GM18867 (cell line): ENCODE results near the gene SYNPR.

Source experiments
- ATAC-seq: cut with Tn5 transposase; IDR thresholded peaks from one replicate; pipeline ENCODE4 v1.9.1; 2021; ENCODE audit warnings: mild to moderate bottlenecking, moderate library complexity; ENCODE audit not compliant: unreplicated experiment

SYNPR gene

DNA sequence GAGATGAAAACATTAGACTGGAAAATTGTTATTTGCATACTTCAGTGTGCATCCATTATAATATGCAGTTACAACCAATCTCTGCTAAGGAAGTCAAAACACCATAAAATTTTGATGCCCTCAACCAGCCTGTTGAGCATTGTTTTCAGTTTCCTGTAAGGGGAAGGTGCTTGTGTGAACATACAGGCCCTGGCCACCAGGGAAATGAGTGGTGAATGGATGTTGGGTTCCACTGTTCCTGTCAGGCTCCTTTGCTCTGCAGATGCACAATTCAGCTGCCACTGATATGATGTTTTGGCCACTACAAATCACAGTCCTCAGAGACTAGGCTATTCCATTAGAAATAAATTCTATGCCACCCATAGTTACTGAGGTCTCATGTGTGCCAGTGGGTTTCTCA, 184.6 kb downstream of the SYNPR start:
- ATAC-seq: no peak

DNA sequence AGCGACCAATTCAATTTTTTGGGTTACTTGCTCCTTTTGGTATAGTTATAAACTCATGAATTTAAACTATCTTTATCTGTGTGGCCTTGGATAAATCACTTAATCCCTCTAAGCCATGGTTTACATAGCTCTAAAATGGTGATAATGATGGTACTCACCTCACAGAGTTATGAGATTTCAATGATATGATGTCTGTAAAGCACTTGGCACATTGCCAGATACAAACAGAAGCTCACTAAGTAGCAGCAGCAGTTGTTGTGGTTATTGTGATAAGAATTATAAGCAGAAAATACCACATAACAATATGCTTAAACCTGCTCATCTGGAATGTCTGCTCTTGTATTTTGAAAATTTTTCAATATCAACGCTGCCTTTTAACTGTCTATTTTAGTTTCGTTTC, 189.3 kb downstream of the SYNPR start:
- no peak for ATAC-seq

DNA sequence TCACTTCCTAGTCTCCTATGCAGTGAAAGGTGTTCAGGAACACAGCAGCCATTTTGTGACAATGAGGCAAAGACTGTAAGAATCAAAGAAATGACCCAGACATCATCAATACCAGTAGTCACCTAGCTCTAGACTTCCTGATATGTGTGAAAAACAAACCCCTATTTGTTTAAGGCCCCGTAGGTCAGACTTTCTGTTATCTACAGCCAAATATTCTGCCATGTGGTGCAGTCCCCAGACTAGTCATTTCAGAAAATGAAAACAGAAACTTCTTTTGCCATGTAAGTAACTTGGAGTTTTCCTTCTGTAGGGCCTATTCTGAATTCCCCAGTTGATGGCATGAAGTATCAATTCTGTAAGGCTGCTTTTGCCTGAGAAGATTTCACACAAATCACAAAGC, 192.6 kb downstream of the SYNPR start:
- ATAC-seq: no peak

DNA sequence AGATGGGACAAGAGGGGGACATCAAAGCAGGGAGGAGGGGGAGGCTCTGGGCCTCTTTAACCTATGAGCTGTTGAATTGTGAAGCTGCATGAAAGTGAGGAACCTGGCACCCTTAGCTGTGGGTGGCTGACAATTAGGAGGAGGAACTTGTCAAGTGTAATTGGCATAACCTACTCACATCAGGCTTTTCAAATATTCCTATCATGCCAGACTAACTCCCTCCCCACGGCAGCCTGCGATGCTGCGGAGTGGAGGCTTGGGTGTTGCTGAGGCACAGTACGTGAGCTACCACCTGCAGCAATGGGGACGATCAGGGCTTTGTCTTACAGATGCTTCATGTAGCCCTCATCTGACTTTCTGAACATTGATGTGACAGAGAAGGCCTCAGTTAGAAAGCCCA, 193.7 kb downstream of the SYNPR start:
- no peak for ATAC-seq

DNA sequence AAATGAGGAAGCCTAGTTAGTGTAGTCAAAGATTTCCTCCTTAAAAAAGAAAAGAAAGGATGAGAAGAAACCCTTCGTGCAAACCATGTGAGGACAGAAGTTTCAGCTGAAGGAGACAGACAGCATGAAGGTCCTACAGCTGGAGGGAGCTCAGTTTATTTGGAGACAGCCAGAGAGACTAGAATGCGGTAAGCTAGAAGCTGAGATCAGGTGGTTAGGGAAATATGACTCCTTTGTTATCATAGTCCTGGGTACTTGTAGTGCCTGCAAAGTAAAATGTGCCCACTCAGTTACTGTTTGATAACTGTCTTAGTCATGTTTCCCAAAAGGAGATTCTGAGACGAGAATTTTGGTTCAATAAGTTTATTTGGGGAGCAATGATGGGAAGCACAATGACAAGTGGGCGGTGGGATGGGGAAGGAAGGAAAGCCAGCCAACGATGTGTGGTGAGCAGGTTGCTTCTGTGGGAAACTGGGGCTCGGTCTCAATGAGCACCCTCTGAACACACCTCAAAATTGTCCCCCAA, 195.6 kb downstream of the SYNPR start:
- no peak for ATAC-seq

DNA sequence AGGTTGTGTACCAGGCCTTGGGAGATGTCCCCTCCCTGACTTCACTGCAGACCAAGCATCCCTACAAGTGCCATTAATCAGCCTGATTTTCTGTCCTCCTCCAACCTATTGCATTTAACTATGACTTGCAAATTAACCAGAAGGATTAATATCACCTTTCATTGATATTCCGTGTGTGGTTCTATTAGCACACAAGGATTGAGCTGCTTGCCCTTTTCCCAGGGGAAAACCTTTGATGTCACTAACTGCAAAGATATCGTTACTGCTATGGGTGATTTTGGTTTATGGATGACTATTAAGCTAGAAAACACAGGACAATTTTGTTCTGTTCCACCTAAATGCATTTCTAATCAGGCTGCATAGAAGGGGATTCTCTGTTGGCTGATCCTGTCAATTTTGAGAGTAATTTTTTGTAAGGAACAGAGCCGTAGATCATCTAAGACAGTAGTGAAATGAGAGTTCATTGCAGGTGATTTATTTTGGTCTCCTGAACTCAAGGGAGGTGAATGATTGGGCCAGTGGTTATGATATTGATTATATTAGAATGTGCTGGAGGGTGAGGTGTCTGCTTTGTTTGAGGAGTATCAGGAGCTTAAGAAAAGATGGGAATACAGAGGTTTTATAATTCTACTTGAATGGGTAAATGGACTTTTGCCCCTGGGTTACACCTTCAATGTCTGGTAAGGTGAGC, 196.9 kb downstream of the SYNPR start:
- ATAC-seq: no peak

DNA sequence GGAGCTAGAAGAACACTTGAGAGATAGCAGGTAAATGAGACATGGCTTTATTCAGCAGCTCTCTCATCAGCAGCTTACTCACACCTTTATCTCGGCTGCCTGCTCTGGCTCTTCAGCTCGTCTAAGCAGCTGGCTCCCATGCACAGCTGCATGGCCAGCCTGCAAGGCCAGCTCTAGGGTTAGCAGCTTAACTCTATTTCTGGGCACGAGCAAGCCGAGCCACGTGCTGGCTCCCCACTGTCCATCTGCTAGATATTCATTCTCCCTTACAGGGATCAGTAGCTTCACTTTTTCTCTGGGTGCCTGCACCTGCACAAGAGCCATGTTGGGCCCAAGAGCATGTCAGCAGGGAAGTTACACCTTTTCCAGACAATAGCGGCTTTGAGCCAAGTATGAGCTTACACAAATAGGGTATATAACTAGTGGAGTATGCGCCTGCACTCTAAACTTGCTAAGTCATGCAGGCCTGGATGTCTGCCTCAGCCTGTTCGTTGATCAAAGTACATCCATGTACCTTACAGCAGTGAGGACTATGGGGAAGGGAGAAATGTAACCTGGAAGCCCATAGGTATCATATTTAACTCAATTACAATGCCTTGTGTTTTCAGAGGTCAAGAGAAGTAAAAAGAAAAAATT, 199.5 kb downstream of the SYNPR start:
- no peak for ATAC-seq

DNA sequence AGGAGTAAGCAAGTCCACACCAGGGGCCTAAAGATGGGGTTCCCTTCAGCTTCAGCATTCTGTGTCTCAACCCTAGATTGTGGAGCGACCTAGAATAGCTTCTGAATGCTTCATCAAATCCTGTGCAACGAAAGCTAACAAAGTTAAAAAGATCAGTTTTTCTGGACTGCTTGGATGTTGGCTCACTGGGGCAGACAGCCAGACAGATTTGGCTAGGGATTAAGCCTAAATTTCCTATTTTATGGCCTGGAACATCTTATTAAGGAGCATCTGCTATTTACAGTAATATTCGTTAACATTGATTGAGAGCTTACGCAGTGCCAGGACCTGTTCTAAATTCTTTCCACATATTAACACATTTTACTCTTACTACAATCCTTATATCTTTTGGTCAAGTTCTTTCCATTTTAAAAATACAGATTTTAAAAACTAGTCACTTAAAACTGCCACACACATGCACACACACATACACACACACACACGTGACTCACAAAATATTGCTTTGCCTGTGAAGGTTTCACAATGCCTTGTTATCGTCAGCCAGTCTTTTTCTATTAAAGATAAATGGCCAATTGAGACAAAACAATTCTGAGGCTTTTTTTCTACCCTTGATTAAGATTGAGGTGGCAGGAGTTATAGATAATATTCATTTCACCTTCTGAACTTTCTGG, 201.0 kb downstream of the SYNPR start:
- no peak for ATAC-seq

DNA sequence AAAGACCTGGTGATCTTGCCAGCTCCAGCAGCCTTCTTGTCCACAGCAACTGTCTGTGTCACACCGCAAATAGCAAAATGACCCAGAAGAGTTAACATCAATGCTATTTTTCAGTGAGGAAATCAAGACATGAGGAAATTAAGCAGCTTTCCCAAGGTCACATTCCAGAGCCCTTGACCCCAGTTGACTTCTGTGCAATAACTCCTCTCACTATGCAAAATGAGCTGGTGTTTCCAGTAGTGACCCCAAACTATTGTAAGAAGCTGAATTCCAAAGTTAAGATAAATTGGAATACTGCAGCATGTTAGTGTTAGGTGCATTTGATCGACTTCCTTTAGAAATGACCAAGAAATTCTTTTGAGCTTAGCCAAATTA, 201.5 kb downstream of the SYNPR start:
- ATAC-seq: no peak

DNA sequence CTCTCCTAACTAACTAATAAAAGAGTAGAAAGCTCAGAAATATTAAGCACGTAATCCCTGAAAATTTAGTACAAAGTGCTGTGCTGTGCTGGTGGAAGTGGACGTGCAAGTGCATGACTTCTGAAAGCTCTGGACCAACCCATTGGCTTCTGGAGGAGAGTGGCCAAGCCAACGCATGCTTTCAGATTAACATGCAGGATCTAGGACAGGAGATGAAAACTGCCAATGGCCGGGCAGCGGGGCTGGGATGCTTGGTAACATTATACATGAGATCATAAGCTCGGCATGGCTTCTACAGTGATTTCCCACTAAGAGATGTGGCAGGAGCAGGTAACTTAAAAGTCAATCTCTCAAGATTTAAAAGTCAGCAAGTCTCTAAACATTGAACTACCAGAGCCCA, 203.5 kb downstream of the SYNPR start:
- ATAC-seq: no peak

DNA sequence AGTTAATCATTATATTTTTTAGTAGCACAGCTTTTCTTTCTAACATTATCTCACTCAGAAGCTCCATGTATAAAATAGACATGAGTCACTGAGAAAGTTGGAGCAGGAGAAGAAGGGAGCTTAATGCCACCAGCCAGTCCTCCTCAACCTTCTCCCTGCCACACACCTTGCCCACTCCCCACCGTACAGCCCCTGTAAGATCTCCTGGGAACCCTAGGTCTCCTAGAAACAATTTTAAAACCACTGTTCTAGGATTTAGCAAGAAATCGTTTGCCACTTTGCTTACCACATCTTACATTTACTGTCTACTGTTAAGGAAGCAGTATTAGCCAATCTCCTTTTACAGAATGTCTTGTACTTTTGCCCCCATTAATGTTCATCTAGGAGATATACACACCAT, 204.2 kb downstream of the SYNPR start:
- ATAC-seq: no peak

DNA sequence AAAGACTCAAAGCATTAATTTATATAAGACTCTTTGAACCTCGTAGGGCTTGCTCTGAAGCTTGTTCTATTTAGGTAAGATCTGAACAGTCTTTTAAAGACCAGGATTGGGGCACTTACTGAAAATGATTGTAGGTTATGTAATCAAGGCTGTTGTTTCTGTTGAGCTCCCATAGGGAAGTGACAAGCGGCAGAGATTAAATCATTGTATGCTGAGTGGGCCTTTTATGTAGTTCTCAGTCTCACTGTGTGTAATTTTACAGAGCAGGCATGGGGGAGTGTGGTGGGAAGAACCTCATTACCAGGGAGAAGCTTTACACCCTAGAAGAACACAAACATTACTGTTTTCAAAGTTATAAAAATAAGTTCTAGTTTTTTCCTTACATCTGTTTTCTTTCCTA, 214.4 kb downstream of the SYNPR start:
- no peak for ATAC-seq

DNA sequence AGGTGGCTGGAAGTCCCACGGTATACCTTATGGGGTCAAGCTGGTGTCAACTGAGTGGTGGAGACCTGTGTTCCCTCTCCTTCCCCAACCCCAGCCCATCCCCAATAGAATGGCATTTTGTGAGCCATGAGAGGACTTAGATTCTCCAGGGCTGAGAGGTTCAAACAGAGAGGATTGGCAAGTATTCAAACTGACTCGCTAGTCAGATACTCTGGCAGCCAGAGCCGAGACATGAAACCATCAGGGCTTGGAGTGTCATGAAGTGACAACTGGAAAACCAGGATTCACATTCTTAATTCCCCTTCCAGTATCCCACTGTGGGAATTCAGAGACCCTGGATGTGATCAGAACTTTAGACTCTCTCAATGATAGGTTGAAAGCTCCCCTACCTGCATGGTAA, 215.0 kb downstream of the SYNPR start:
- ATAC-seq: no peak

DNA sequence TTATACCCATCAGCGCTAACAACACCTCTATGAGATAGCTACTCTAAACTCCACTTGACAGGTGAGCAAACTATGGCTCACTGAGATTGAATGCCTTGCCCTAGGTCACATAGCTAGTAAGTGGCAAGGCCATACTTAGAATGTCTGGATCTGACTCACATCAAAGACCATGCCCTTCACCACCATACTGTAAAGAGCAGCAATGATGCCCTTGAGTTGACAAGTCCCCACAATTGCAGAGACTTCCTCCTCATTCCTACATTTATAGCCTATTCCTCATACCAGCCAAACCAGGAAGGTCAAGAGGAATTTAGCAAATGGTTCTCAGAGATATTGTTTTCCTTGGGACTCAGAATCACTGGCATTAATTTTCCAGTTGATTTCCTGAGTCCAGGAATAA, 216.5 kb downstream of the SYNPR start:
- ATAC-seq: no peak

DNA sequence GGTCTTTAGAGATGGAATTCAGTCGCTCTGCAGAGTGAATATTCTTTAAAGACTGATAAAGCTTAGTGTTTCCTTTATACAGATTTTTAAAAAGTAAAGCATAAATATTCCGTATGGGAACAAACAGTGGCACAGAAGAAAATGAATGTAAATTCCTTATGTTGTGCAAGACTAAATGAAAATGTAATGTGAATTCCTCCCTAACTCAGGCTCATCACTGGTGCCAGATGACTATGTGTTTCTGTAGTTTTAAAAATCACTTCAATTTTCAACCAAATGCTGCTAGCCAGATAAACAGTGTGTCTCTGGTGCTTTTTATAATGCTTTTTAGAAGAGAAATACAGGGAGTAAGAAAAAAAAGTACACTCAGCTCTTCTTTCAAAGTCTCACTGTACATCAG, 219.5 kb downstream of the SYNPR start:
- ATAC-seq: no peak

DNA sequence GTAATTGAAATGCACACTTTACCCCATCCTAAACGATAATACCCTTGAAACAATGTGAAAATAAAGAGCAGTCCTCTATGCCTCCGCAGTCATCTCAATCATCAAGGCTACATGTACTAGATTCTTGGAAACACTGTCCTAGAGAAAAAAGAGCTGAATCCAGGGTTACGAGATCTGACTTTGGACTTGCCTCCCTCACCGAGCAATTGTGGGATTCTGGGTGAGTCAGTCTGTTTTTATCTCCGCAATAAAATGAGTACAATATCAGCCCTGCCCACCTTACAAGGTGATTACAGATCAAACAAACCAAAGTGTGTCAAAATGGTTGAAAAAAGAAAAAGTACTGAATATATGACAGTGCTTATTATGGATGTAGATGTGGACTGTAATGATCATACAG, 222.1 kb downstream of the SYNPR start:
- ATAC-seq: no peak

DNA sequence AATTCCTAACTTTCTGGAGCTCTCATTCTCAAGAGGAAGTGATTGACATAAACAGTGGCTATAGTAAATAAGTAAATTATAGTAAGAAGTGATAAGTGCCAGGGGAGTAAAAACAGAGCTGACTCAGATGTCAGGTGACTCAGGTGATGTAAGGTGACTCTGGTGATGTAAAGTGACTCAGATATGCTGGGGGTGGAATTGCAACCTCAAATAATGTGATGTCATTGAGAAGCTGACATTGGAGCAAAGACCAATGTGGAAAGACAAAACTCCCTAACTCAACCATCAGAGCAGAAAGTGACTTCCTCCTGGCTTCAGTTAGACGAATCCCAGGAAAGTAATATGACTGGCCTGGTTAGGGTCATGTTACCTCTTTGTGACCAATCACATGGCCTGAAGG, 230.2 kb downstream of the SYNPR start:
- no peak for ATAC-seq

DNA sequence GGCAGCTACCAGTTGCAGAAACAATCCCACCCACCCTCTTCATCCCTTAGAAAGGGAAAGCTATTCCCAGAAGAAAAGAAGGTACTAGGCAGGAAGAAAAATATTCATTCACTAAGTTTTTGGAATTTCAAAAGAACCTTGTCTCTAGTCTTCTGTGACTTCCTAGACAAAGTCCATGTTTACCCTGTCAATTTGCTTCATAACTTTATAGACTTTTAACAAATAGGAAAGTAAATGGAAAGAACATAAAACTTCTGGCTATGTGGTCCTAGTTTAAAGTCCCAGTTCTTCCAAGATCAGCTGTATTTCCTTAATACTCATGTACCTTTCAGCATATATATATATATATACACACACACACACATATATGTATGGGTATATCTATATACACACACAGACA, 230.7 kb downstream of the SYNPR start:
- ATAC-seq: no peak

DNA sequence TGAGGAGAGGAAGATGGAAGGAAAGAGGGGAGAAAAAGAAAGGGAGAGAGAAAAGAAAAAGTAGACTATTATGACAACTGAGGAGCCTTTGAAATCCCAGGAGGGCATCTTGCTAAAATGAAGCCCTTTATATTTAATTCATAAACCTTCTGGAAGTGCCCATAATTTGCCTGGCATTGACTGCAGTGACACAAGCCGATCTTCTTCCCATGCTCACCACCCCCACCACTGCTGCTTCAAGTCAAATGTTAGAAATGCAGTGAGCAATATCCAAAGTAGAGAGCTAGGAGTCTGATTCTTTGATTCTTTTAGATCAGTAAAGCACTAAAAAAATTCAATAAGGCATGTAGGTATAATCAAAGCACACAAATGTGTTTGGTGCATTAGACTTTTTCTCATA, 235.7 kb downstream of the SYNPR start:
- ATAC-seq: no peak

DNA sequence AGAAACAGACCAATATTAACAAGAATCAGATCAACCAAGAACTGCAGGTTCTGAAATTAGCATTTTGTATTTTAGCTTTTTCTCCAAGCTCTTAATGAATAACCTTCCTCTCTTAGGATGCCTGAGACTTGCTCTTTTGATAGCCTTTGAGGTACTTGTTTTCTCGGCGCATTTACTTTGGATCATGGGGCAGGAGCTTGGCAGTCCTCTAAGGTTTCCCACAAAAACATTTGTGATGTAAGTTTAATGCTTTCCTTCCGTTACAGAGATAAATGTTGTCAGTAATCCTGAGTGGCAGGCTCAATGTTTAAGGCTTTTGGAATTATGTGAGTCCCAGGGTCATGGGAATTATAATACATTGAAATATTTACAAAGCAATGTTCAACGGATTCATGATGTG, 236.6 kb downstream of the SYNPR start:
- no peak for ATAC-seq

DNA sequence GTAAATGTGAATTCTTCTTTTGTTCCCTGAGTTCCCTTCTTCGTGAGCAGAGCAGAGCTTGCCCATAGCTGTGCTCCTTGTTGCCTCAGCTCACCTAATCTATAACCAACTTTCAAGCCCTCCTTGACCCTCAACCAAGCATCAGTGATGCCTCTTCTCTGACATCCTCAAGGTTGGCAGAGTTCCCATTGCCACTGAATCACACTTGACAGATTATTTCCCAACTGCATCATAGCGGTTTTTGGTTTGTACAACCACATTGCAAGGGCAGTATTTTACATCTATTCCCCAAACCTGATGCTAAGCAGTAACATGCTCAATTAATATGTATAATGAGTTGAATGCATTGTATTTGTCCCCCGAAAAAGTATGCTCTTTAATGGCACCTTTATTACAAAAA, 241.3 kb downstream of the SYNPR start:
- no peak for ATAC-seq

DNA sequence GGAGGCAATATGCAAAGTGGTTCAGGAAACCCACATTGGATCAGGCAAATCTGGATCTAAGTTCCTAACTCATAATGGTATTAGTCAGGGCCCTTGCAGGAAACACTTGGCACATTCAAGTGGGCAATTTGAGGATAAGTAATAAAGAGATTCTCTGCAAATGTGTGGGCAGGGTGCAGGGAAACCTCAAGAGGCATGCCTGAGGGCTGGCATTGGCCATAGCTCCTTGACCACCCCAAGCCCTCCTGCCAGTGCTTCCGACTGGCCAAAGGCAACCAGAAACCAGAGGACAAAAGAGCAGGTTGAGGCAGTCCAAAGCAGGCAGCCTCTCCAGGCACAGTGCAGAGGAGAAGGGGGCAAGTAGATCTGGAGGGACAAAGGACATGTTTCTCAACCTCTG, 243.5 kb downstream of the SYNPR start:
- no peak for ATAC-seq
